NCI-H345 treated with DMSO at 0.1 percent for 48 hours (cell line): ENCODE data around the gene CLTB.
"Not testable (repeated sequence)": the region's sequence is repeated elsewhere in the genome, so short reads cannot be mapped to it uniquely, and the experiment has no call there.

Source experiments
- DNase-seq: peaks from one replicate; lab custom pipeline; 2025; ENCODE audit not compliant: unreplicated experiment; lab: John Stamatoyannopoulos, UW

Gene CLTB, protein sequence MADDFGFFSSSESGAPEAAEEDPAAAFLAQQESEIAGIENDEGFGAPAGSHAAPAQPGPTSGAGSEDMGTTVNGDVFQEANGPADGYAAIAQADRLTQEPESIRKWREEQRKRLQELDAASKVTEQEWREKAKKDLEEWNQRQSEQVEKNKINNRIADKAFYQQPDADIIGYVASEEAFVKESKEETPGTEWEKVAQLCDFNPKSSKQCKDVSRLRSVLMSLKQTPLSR

DNA sequence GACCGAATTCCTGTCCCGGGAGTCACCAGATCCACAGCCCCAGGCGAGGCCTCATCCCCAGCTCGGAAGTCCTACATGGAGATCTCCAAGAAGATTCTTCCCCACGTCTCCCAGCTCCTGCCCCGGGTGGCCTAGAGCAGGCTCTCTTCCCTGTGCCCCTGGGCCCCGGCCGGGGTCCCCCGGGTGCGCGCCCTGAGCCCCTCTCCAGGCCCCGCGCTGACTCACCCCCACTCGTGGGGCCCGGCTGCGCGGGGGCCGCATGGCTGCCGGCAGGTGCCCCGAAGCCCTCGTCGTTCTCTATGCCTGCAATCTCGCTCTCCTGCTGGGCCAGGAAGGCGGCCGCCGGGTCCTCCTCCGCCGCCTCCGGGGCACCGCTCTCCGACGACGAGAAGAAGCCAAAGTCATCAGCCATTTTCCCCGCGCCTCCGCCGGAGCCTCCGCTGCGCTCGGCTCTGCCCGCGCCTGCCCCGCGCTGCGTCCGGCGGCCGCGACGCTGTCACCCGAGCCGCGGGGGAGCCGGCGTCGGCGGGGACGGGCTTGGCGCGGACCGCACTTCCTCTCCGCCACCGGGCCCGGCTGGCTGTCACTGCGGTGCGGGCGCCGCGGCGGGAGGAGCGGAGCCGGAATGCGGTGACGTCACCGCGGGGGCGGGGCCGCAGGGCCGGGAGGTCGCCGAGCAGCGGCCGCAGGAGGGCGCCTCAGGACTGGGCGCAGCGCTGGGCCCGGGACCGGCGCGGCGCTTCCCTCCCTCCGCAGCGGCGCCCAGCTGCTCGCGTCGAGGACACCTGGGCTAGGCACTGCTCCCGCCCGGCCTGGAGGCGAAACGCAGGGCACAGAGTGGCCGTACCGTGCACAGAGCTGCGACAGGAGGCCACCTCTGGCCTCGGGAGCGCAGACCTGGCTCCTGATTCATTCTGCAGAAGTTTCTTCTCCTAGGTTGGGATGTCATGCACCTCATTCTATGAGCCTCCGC, at the start of gene CLTB:
Gene CLTB, minus strand, starts transcription at position 588 of the 973 bp plus-strand sequence. Its CDS starts 176 bp downstream, at position 412.
- DNase-seq = peak; percentile 80

DNA sequence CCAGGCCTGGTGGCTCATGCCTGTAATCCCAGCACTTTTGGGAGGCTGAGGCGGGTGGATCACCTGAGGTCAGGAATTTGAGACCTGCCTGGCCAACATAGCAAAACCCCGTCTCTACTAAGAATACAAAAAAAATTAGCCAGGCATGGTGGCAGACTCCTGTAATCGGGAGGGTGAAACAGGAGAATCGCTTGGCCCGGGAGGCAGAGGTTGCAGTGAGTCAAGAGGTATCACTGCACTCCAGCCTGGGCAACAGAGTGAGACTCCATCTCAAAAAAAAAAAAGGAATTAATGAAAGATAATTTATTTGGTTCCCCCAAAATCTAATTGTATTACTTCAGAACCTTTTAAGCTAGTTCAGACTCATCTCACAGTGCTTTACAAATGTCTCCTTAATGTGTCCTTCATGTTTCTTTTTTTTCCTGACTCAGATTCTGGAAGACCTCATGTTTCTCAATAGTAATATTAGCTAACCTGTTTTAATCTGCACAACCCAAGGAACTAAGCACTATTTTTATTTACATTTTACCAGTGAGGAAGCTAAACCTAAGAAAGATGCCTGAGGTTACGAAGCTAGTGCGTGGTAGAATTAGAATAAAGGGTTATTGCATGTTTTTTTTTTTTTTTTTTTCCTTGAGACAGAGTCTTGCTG, 46.9 kb upstream of the CLTB start:
- DNase-seq = no peak

DNA sequence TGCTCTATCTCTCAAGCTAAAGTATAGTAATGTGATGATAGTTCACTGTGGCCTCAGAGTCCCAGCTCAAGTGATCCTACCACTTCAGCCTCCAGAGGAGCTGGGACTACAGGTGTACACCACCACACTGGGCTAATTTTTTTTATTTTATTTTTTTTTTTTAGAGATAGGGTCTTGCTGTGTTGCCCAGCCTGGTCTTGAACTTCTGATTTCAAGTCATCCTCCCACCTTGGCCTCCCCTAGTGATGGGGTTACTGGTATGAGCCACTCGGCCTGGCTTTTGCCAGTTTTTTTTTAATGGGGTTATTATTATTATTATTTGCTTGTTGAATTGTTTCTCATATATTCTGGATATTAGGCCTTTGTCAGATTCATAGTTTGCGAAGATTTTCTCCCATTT, 45.0 kb upstream of the CLTB start:
- no peak for DNase-seq

DNA sequence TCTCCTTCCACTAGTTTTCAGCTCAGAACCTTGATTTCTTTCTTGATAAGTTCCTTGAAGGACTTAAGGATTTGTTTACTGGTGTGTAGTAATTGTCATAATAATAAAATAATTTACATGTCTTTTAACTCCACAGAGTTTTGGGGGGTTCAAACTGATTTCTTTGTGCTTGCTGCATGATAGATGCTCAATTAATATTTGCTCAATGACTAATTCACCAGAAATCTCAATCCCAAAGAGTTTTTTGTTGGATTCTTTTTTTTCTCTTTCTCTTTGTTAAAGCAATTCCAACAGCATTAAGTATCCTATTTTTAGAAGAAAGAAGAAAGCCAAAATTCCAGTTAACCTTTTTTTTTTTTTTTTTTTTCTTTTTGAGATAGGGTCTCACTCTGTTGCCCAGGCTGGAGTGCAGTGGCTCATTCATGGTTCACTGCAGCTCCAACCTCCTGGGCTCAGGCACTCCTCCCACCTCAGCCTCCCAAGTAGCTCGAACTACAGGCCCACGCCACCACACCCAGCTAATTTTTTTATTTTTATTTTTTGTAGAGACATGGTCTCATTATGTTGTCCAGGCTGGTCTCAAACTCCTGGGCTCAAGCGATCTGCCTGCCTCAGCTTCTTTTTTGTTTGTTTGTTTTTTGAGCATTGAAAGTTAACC, 42.7 kb upstream of the CLTB start:
- DNase-seq = no peak

DNA sequence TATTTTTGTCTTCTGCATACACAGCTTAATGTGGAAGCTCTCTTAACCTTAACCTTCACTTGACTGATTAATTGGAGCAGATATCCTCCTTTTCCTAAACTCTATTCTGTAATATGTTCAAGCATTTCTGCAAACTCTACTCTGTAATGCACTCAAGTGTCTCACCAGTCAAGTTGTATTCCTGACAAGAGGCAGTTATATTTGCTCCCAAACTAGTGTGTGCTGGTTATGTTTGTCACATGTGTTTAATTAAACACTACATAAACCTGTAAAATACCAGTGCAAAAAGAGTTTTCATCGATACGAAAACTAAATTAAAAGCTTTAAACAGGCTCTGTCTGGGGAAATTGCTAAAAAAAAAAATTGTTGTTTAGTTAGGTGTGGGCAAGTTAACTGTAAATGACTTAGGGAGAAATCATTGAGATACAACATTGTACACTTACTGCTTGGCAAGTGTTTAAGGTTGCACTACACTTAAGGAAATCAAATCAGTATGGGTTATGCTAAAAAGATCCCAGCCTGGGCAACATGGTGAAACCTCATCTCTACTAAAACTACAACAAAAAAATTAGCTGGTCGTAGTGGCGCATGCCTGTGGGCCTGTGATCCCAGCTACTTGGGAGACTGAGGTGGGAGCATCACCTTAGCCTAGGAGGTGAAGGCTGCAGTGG, 38.5 kb upstream of the CLTB start:
- DNase-seq = no peak

DNA sequence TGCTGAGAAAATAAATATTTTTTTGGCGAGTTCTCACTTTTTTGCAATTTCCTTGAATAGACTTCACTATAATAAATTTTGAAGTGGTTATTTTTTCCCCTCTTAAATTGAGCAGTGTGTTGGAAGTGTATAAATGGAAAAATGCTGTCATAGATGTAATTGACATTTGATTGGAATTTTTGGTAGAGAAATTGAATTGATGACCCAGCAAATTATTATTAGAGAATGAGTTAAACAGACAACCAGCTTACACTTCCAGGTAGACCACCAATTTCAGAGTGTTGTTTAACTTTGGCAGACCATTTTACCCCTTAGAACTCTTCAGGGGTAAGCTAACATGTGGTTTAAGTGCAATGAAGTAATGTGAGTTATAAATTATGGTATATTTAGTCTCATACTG, 33.7 kb upstream of the CLTB start:
- no peak for DNase-seq

DNA sequence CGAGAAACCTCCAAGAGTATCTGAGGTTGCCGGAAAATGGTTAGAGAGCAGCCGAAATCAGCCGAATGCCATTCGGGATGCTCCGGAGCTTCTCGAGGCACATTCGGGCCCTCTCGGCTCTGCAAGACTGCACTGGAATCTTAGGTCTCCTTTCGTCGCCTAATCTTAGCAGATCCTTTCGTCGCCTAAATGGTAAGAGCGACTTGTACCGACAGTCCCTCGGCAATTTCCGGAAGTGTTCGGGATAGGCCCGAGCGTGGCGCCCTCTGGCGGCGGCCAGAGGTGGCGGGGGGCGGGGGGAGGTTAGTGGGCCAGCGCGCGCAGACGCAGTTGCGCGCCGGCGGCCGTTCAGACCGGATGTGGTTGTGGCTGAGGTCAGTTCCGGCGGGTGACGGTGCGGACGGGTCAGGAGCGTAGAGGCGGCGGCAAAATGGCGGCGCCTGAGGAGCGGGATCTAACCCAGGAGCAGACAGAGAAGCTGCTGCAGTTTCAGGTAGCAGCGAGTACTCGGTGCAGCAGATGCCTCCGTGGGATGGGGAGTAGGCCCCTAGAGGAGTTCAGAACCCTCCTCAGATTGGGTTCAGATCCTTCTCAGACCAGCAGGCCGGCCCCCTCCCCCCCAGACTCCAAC, 31.8 kb upstream of the CLTB start, which contains the start of gene FAF2:
Gene FAF2, plus strand, starts transcription at position 408 of the 631 bp plus-strand sequence. Its CDS starts 23 bp downstream, at position 431.
- DNase-seq = peak; percentile 87

DNA sequence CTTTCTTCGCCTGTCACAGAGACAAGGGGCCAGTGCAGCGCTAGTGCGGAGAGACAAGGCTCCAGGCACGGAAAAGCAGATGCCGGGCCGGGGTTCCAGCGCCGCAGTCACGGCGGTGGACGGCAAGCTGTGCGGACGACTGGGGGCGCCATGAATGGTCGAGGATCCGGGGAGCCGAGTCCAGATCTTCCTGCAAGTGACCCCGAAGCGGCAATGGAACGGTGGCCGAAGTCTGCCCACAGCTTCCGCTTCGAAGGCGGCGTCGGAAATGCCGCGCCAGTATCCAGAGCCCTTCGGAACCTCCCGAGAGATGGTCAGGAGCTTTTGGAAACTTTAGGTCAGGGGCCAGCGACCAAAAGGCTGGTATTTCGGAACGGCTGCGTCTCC, 31.2 kb upstream of the CLTB start:
- DNase-seq = no peak

DNA sequence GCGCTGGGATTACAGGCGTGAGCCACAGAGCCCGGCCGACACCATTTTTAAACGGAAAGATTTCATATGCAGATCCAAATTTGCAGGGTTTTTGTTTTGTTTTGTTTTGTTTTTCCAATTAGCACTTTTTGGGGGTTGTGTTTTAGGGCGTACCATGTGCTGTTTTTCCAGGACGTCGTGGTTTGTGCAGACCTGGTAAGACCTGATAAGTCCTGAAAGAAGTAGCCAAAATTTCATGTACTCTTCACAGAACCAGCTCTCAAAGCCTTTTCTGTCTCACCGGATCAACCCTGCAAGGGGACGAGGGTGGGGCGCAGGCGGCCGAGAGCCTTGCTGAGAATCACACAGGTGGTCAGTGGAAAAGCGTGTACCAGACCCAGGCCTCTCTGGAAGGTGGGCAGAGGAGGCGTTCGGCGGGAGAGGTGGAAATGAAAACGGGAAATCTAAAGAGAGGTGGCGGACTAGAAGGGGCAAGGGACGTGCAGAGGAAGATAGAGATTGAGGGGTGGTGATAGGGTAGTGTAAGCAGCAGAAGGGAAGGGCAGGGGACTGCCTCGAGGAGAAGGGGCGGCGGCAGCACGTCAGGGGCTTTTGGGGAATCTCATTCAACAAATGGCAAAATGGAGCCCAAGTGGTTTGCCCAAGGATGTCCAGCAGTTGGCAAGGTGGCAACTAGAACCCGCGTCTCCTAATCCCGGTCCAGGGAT, 30.7 kb upstream of the CLTB start:
- peak; percentile 7 for DNase-seq

DNA sequence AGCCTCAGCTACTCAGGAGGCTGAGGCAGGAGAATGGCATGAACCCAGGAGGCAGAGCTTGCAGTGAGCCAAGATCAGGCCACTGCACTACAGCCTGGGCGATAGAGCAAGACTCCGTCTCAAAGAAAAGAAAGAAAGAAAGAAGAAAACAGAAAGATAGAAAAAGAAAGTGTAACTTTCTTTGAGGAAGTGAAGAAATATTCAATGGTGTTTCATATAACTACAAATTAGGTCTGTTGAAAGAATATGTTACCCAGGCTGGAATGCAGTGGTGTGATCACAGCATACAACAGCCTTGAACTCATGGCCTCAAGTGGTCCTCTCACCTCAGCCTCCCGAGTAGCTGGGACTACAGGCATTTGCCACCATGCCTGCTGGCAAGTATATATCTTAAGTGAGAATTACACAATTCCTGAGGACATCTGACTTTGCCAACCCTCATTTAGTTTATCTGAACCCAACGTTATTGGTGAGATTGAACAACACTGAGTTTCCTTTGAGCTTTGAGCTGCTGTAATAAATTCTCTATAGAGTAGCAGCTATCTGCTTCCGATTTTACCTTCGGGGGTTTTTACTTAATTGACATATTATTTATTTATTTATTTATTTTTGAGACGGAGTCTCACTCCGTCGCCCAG, 29.8 kb upstream of the CLTB start:
- DNase-seq = no peak

DNA sequence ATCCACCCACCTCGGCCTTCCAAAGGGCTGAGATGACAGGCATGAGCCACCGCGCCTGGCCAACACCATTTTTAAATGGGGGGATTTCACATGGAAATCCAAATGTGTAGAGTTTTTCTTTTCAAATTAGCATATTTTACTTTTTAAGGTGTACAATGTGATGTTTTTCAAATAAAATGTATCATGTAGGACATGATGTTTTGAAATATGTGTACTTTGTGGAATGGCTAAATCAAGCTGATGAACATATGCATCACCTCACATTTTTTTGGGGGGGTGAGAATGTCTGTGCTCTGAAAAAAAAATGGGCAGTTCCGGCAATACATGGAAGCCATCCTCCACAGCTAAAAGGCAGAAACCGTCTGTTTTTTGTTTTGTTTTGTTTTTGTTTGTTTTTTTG, 28.4 kb upstream of the CLTB start:
- DNase-seq = no peak

DNA sequence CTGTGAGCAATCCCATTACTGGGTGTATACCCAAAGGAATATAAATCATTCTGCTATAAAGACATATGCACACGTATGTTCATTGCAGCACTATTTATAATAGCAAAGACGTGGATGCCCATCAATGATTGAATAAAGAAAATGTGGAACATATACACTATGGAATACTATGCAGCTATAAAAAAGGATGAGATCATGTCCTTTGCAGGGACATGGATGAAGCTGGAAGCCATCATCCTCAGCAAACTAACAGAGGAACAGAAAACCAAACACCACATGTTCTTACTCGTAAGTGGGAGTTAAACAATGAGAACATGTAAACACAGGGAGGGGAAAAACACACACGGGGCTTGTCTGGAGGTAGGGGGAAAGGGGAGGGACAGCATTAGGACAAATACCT, 26.6 kb upstream of the CLTB start:
- not testable (repeated sequence) for DNase-seq

DNA sequence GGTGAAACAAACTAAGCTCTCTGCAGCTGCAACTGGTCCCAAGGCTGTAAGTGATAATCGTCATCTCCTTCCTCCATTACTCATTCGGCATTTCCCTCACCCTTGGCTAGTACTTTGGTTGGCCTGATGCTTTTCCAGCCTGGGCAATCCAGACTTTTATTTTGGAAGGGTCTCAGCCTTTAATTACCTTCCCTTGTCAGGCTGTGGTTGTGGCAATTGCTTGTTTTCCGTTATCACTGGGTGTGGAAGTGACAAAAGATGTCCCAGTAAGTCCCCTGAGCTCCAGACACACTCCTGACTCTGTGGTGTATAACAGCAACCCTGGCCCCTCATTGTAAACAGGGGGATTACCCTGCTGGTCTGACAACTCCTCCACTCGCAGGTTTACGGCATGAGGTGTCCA, 25.6 kb upstream of the CLTB start:
- DNase-seq = no peak

DNA sequence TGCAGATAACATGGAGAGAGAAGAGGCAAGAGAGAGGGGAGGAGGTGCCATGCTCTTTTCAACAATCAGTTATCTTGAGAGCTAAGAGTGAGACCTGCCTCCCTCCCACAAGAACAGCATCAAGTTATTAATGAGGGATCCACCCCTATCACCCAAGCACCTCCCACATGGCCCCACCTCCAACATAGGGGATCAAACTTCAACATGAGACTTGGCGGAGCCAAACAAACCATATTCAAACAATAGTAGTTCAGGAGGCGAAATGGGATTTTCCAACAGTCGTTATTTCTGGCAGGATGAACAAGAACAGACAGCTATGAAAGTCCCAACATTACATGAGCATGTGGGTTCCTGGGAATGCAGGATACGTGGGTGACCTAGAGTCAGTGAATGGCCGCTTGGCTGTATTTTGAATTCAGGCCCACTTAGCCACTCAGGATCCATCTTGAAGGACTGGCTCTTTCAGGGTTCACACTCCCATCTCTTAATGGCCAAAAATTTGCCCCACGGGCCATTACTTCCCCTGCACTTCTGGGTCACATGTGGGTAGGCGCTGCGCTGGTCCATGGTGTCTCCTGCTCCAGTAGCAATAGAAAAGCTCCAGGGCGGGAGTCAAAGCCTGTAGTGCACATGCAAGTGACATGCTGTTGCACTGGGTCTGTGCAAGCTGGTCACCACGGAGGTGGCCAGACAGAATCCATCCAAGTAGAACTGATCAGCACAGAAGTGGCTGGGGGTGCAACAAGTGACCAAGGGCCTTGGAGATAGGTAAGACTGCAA, 24.8 kb upstream of the CLTB start:
- no peak for DNase-seq

DNA sequence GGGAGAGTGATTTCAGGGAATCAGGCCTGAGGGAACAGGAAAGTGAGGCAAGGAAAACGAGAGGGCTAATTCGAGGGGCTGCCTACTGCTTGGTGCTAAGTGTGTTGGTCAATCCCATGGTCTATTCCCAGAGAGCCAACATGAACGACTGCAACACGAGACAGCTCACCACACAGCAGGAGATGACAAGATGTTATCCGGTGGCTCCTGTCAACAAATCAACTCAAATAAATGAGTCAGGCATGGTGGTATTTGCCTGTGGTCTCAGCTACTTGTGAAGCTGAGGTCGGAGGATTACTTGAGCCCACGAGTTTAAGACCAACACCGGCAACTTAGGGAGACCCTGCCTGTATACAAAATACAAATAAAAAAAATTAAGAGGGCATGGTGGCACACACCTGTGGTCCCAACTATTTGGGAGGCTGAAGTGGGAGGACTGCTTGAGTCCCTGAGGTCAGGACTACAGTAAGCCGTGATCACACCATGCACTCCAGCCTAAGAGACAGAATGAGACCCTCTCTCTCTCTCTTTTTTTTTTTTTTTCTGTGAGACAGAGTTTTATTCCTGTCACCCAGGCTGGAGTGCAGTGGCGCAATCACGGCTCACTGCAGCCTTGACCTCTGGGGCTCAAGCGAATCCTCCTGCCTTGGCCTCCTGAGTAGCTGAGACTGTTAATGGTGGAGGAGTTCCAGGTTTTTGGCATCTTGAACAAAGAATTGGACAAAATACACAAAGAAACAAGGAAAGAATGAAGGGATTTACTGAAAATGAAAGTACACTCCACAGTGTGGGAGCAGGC, 22.8 kb upstream of the CLTB start:
- DNase-seq = no peak

DNA sequence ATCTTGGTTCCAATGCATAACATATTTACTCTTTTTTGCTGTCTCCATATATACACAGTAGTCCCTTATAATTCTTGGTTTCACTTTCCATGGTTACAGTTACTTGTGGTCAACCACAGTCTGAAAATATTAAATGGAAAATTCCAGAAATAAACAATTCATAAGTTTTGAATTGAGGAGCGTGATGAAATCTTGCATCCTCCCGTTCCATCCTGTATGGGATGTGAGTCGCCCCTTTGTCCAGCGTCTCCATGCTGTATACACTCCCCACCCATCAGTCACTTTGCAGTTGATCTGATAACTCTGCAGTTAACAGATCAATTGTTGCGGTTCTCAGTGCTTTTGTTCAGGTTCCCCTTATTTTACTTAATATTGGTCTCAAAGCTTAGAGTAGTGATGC, 20.3 kb upstream of the CLTB start:
- no peak for DNase-seq

DNA sequence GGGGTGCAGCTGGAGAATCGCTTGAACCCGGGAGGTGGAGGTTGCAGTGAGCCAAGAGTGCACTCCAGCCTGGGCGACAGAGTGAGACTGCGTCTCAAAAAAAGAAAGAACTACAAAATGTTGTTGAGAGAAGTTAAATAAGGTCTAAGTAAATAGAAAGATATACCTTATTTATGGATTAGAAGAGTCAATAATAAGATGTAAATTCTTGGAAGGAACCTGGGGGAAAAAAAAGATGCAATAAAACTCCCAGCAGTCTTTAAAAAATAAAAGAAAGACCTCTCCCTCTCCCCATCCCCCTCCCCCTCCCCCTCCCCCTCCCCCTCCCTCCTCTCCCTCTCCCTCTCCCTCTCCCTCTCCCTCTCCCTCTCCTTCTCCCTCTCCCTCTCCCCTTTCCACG, 16.4 kb upstream of the CLTB start:
- DNase-seq = no peak

DNA sequence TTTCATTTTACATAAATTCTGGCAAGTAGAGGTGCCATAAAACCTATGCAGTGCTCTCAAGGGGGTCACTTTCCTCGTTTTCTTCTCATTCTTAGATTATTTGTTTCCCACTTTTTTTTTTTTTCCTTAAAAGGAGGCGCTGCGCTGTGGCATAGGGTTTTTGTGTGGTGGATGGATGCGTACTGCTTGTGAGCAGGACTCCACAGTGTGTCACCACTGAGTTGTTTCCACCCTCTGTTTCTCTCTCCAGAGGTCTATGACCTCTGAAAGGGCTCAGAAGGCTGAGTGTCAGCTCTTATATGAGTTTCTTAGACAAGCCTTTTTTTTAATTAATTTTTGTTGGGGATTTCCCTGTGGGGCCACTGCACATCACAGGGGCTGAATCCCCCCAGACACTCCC, 13.6 kb upstream of the CLTB start:
- DNase-seq = no peak
